H1 (cell line): Measurements from ENCODE around the gene DMAC2. TPM values are rescaled to one million over a fixed set of nuclear protein-coding genes. Genes with fewer than 3 reads are reported as not detected.

Source experiments
- RNF2 ChIP-seq: fragments of 200-900, 300-1000 bp; sonication (generic); IDR thresholded peaks from 2 replicates; pipeline ENCODE4 v1.7.1; 2016; ENCODE audit warnings: borderline replicate concordance, low read depth, mild to moderate bottlenecking, antibody characterized with exemption, low read length; ENCODE audit not compliant: poor library complexity, severe bottlenecking; ENCODE audit errors: missing control alignments
- SIX5 ChIP-seq: IDR thresholded peaks from 2 replicates; pipeline ENCODE4 v1.6.1; 2011; ENCODE audit warnings: mild to moderate bottlenecking, low read depth, low read length
- YY1 ChIP-seq: IDR thresholded peaks from 2 replicates; pipeline ENCODE4 v1.6.1; 2011; ENCODE audit warnings: low read depth, mild to moderate bottlenecking, low read length
- polyA plus RNA-seq, 7 experiments: library from polyadenylated mRNA; depleted of rRNA in 3 of 7; stranded (reverse) in 5 of 7; unstranded in 2 of 7; fragments of >200 nt in 5 of 7; fragments of 200-250 nt in 2 of 7; gene quantifications; 1 replicate in 5 of 7; 2 replicates in 1 of 7; 4 replicates in 1 of 7; pipeline versions ENCODE4 v1.2.1 to v1.2.3, GENCODE V29; 2011 to 2013; ENCODE audit warnings: missing spikeins in 2 of 7, mixed read lengths in 2 of 7
- total RNA-seq: library from RNA; stranded (reverse); fragmentation: NEBNext Ultra II Directional; extraction: Animal tissue kit (Norgen Biotek cat#: 25700); gene quantifications from 2 replicates; pipeline ENCODE4 v1.2.1, GENCODE V29; 2021

DMAC2 gene
- total and polyA plus RNA-seq, 2 of the 8 experiments (the other 6 are each of a cell fraction or from before 2014, with no cell fraction given), result 86.8 to 170 TPM

- TF ChIP-seq SIX5 (no peak), RNF2 (no peak), YY1 (no peak)
Measured at GRCh38 chr19:41386442-41386841, 53.3 kb downstream of the DMAC2 start (continued).
